NT2/D1 (cell line): ENCODE results near the gene PARP4.

ENCODE experiments used
- SUZ12 ChIP-seq: IDR thresholded peaks from 2 replicates; pipeline ENCODE4 v1.6.1; 2011; ENCODE audit not compliant: insufficient read length, insufficient read depth; ENCODE audit errors: extremely low read depth
- ZNF274 ChIP-seq: IDR thresholded peaks from 2 replicates; pipeline ENCODE4 v1.6.1; 2011; ENCODE audit warnings: mild to moderate bottlenecking, low read depth, low read length

DNA sequence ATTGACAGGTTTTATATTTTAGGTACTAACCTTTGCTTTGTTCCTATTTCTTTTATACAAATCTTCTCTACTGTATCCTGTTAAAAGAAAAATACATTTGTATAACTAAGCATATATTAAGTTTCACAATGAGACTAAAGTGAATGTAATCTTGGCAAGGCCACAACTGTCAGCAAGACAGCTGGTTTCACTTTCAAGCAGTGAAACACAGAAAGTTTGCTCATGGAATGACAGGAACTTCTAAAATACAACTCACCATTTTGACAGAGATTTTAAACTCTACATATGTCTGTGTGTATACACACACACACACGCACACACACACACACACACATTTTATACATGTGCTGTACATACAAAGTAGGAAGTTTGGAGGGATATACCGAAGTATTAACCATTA, 53.3 kb downstream of the PARP4 start:
- TF ChIP-seq SUZ12 (no peak), ZNF274 (no peak)
